LNCaP clone FGC (cell line): ENCODE measurements around the gene SRMS.

Source experiments
- DNase-seq: peaks from one replicate; pipeline ENCODE4 v3.0.0-alpha.2; 2011; ENCODE audit warnings: low read depth
- H3K4me3 ChIP-seq: 2 replicates; pipeline ENCODE4 v1.5.1; 2011; ENCODE audit warnings: mild to moderate bottlenecking, low read depth, low read length, control low read depth
- TF ChIP-seq, protein P1 (sequence below): IDR thresholded peaks from 2 replicates; pipeline ENCODE4 v1.5.1; 2012; ENCODE audit warnings: mild to moderate bottlenecking; ENCODE audit not compliant: control insufficient read depth, insufficient read depth; ENCODE audit errors: extremely low read depth

SRMS gene

DNA sequence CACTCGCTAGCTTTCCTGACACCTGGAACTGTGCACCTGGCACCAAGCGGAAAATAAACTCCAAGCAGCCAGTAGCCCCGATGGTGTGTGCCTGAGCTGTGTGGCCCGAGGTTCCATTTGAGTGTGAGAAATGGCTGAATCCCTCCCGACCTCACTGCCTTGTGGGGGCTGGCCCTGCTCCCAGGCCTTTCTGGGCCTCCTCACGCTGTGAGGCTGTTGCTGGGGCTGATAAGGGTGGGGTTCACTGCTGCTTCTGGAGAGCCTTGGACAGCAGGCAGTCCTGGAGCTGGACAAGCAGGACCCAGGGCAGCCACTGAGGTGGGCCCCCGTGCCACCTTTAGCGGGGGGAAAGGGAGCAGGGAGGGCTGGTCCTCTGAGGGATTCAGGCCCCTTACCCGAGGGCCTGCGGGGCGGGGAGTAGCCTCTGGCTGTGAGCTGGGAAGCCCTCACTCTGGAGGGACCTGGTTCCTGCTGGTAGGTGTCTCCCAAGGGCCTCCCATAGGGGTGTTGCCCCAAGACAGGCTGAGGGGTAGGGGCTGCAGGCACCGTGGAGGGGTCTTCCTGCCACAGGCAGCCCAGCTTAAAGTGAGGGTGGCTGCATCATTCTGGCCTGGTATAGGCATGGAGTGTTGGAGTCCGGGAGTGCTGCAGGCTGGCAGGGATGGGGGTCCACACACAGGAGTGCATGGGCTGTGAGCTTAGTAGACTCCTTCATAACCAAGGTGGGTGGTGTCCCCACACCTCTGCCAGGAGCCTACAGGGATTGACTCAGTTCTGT lies 25.3 kb downstream of the SRMS start:
- peak overlapping the region; percentile 77 for H3K4me3 ChIP-seq
- TF ChIP-seq, protein P1, sequence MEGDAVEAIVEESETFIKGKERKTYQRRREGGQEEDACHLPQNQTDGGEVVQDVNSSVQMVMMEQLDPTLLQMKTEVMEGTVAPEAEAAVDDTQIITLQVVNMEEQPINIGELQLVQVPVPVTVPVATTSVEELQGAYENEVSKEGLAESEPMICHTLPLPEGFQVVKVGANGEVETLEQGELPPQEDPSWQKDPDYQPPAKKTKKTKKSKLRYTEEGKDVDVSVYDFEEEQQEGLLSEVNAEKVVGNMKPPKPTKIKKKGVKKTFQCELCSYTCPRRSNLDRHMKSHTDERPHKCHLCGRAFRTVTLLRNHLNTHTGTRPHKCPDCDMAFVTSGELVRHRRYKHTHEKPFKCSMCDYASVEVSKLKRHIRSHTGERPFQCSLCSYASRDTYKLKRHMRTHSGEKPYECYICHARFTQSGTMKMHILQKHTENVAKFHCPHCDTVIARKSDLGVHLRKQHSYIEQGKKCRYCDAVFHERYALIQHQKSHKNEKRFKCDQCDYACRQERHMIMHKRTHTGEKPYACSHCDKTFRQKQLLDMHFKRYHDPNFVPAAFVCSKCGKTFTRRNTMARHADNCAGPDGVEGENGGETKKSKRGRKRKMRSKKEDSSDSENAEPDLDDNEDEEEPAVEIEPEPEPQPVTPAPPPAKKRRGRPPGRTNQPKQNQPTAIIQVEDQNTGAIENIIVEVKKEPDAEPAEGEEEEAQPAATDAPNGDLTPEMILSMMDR, result no peak
- no peak for DNase-seq

DNA sequence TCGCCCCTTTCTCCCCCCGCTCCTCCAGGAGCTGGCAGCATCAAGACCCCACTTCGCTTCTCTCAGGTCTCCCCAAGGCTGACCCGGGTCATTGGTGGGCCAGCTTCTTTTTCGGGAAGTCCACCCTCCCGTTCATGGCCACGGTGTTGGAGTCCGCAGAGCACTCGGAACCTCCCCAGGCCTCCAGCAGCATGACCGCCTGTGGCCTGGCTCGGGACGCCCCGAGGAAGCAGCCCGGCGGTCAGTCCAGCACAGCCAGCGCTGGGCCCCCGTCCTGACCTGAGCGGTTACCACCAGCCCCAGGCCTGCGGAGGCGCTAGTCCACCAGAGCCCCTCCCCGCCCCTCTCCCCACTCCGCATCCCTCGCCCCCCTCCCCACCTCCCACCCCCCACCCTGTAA lies 25.9 kb downstream of the SRMS start:
- TF ChIP-seq, protein P1, result 0 out of 2 replicates have a peak, but pooled peaks have one; percentile 8
- DNase-seq, result no peak
- H3K4me3 ChIP-seq, result peak overlapping the region; percentile 77

DNA sequence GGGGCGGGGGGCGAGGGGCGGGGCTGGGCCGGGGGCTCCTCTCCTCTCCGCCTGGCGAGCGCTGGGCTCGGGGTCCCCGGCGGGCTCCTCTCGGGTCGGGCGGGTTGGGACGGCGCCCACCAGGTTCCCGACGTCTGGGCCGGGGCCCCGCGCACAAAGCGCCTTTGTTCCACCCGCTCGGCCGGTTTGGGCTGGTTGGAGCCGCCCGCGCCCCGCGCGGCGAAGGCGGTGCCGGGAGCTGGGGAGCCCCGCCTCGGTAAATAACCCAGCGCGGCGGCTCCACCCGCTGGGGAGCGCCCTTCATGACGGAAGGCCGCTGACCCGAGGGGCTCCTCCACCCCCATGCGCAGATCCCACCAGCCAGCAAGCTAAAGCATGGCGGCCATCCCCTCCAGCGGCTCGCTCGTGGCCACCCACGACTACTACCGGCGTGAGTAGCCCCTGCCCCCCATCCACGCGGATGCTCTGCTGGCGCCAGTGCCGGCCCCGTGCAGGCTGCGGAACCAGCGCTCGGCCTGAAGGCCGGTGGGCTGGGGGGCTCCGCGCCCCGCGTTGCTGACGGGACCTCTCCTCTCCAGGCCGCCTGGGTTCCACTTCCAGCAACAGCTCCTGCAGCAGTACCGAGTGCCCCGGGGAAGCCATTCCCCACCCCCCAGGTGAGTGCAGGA lies 26.5 kb downstream of the SRMS start:
- TF ChIP-seq, protein P1, result no peak
- H3K4me3 ChIP-seq, result peak overlapping the region; percentile 77
- peak; percentile 21 for DNase-seq

DNA sequence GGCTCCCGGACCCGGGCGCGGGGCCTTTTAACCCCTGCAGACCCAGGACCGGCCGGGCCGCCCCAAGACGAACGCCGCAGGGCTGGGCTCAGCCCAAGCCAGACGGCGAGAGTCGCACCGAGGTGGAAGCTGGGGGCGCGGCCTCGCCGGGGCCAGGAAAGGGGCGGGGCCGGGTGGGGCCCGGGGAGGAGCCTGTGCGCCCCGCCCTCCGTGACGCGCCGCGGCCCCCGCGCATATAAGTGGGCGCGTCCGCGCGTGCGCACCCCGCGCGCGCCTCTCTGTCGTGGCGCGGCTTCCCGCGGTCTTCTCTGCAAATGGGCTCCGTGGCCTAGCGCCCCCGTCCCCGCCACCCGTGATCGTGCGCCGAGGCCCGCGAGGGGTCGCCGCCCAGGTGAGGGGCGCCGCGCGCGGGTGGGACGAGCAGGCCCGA lies 27.0 kb downstream of the SRMS start, which contains the start of gene PPDPF:
Gene PPDPF (plus strand): TSS at position 262 of the 430 bp plus-strand sequence. CDS start 544 bp downstream, outside the sequence.
- DNase-seq, result no peak
- TF ChIP-seq, protein P1, result no peak
- peak within 1 kb of the TSS; percentile 77 for H3K4me3 ChIP-seq

DNA sequence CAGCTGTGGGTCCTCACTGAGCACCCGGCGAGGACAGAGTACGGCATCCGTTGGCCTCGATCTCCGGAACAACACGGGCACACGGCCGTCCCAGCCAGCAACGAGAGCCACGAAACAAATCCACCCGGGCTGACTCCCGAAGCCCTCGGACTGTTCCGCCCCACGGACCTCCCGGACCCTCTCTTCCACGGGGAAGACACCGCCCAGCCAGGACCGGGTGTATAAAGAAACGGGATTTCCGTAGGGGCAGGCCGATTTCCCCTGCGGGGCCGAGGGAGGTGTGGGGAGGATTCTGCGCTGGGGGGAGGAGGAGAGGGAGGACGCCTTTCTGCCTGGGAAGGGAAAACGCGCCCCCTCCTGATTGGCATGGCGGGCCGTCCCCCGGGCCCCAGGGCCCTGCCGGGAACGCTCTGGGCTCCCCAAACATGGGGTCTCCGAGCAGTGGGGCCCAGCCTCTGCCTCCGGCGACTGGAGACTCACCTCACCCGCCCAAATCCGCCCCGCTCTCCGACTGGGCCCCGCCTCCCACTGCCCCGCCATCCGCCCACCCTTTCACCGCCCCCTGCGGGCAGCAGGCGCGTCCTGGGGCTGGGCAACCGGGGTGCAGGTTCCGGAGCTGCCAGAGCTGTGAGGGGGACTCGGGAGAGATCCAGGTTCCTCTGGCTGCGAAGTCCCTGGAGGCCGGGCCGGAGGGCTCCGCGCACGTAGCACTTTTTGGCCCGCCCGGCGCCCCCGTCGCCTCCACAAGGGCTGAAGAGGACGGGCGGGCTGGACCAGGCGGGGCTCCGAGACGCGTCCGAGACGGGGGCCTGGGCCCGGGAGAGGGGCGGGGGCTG lies 27.7 kb downstream of the SRMS start:
- TF ChIP-seq, protein P1, result no peak
- peak overlapping the region; percentile 77 for H3K4me3 ChIP-seq
- DNase-seq, result no peak

DNA sequence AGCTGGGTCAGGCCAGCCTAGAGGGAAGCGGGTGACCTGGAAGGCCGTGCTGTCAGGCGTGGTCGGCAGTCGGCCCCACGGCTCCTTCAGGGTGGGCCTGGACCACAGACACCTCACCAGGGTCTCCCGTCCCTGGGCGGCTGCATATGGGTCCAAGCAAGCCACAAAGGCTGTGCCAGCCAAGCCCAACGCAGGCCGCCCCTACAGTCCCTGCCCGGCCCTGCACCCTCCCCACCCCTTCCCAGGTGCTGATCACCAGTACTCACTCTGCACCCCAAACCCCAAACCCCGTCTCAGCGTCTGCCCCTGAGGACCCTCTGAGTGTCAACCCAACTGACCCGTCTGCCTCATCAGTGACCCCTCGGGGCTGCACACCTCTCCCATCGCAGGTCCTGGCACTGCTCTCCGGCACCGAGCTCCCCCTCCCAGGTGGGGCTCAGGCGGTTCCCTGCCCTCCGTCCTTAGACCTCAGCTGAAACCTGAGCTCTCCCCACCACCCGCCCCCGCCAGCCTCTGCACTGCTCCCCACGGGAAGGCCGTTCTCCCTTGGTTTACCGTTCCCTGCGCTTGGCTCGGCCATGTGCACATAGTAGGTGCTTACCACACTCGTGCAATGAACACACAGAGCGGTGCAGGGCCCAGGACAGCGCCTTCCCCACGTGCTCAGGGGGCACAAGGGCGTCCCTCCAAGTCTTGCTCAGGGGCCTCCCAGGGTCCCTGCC lies 28.4 kb downstream of the SRMS start:
- peak overlapping the region; percentile 77 for H3K4me3 ChIP-seq
- DNase-seq, result no peak
- TF ChIP-seq, protein P1, result no peak
